Right lobe of liver (tissue), 6 donors: ENCODE results near the gene GFRA1. TPM values are rescaled to one million over a fixed set of nuclear protein-coding genes. Genes with fewer than 3 reads are reported as not detected.

Source experiments
- ATAC-seq, 4 donors: fragments of 200-7000 bp; cut with Tn5 transposase; one replicate each; pipeline ENCODE4 v1.9.1; 2020; ENCODE audit warnings: mild to moderate bottlenecking in 4 of 4, moderate library complexity in 4 of 4
- DNase-seq, 3 donors: peaks; one replicate each; pipeline ENCODE4 v3.0.0-alpha.2; 2020
- H3K27ac ChIP-seq, 3 donors: fragments of 200-600 bp; one replicate each; pipeline ENCODE4 v1.8.0; 2022
- H3K27me3 ChIP-seq, 2 donors: fragments of 200-600 bp; one replicate each; pipeline ENCODE4 v1.8.0; 2022
- H3K36me3 ChIP-seq, 4 donors: fragments of 200-600 bp; sonication (generic) in 1 of 4; one replicate each; pipeline versions ENCODE4 v1.5.1 to v1.8.0; 2017 to 2022; ENCODE audit warnings: control low read depth in 1 of 4
- H3K4me1 ChIP-seq, 4 donors: fragments of 200-600 bp; sonication (generic) in 1 of 4; one replicate each; pipeline versions ENCODE4 v1.5.1 to v1.8.0; 2017 to 2022; ENCODE audit warnings: control low read depth in 1 of 4
- H3K4me3 ChIP-seq, 3 donors: fragments of 200-600 bp; one replicate each; pipeline ENCODE4 v1.8.0; 2022
- H3K9me3 ChIP-seq, 4 donors: fragments of 200-600 bp; sonication (generic) in 1 of 4; one replicate each; pipeline versions ENCODE4 v1.5.1 to v1.8.0; 2017 to 2022; ENCODE audit warnings: control low read depth in 1 of 4
- POLR2A ChIP-seq: fragments of 450-650 bp; IDR thresholded peaks from one replicate; pipeline ENCODE4 v1.6.1; 2017; ENCODE audit warnings: antibody characterized with exemption, mild to moderate bottlenecking
- WGBS: methylation state at CpG from one replicate; pipeline ENCODE4 v1.1.6; 2018; ENCODE audit warnings: low coverage, low lambda C conversion rate; ENCODE audit not compliant: insufficient coverage; ENCODE audit errors: missing lambda C conversion rate; 5-methylcytosine and 5-hydroxymethylcytosine counted together
- intact Hi-C, 2 donors: fragments of 100-400 bp; cut with DNase I; formaldehyde crosslinking; loops; one replicate each; pipeline versions ENCODE4 v1.11.2 to v1.14.1; 2022
- total RNA-seq, 6 experiments: library from RNA; depleted of rRNA in 2 of 6; stranded (reverse); fragments of >200 nt in 2 of 6; fragmentation: NEBNext Ultra II Directional in 3 of 6; extraction: Animal tissue kit (Norgen Biotek cat#: 25700) in 3 of 6; gene quantifications; one replicate each; pipeline versions ENCODE4 v1.1.0 to v1.2.4, GENCODE V29; 2016 to 2023
- TF ChIP-seq, protein P1 (sequence below), 4 donors: fragments of 200-600 bp in 3 of 4; fragments of 450-650 bp in 1 of 4; IDR thresholded peaks; one replicate each; pipeline versions ENCODE4 v1.5.1 to v1.8.0; 2016 to 2022; ENCODE audit warnings: antibody characterized with exemption in 4 of 4, mild to moderate bottlenecking in 2 of 4
- donor health status: DM: no; HTN: yes; CAD: no.
- donor health status: DM: no; HTN: no; CAD: no.
- donor health status: DM: no; HTN: no; CAD: no.
- donor health status: DM: no; HTN: yes; CAD: no.
- donor health status: DM: no; HTN: yes; CAD: no.

Gene GFRA1
- total RNA-seq, 6 experiments from 2014 or later, result 17.9 to 67.8 (median 42.8) TPM

DNA sequence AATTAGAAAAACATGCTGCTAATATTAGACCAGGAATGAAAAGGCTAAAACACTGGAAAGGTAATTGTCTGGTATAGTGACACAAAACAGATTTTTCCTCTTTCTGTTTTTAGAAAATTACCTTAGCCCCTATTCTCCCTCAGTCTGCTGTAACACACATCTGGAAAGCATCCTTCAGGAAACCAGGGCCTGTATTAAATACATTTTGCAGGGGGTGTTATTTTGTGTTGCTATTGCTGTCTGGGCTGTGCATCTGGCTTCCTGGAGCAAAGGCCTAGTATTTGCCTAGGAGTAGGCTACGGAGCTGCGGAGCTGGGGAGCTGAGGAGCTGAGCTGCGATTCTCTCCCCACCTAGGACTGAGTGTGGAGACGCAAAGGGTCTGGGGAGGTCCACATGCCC, 169.3 kb downstream of the GFRA1 start:
- H3K4me1 ChIP-seq, result peaks cover 0 to 7% (median 2%) of the 10 kb centered on the region in 4 donors
- no peaks in the 10 kb centered on the region for H3K9me3 ChIP-seq
- WGBS, result 100% methylated on average over 3 of the region's 4 CpGs
- intact Hi-C loops, result no loop called here
- DNase-seq (no peak), ATAC-seq (no peak)
- H3K4me3 ChIP-seq, result no peak overlapping the region
- no peaks in the 10 kb centered on the region for H3K27me3 ChIP-seq
- TF ChIP-seq, protein P1, sequence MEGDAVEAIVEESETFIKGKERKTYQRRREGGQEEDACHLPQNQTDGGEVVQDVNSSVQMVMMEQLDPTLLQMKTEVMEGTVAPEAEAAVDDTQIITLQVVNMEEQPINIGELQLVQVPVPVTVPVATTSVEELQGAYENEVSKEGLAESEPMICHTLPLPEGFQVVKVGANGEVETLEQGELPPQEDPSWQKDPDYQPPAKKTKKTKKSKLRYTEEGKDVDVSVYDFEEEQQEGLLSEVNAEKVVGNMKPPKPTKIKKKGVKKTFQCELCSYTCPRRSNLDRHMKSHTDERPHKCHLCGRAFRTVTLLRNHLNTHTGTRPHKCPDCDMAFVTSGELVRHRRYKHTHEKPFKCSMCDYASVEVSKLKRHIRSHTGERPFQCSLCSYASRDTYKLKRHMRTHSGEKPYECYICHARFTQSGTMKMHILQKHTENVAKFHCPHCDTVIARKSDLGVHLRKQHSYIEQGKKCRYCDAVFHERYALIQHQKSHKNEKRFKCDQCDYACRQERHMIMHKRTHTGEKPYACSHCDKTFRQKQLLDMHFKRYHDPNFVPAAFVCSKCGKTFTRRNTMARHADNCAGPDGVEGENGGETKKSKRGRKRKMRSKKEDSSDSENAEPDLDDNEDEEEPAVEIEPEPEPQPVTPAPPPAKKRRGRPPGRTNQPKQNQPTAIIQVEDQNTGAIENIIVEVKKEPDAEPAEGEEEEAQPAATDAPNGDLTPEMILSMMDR (IDR thresholded peaks at IDR 0.05), result no peak
- no peak for TF ChIP-seq POLR2A
- H3K36me3 ChIP-seq, result no peaks in the 10 kb centered on the region
- H3K27ac ChIP-seq, result no peak overlapping the region

- Histone ChIP-seq H3K4me3 (no peak overlapping the region), H3K27me3 (no peaks in the 10 kb centered on the region), H3K27ac (no peak overlapping the region), H3K4me1 (no peaks in the 10 kb centered on the region), H3K9me3 (no peaks in the 10 kb centered on the region), H3K36me3 (no peaks in the 10 kb centered on the region)
- intact Hi-C loops, result no loop called here
- ATAC-seq, result no peak
- DNase-seq, result no peak
- WGBS, result 82% methylated on average over 5 of the region's 5 CpGs
- no peak for TF ChIP-seq POLR2A
- TF ChIP-seq, protein P1 (IDR thresholded peaks at IDR 0.05), result no peak
Measured at GRCh38 chr10:116101616-116102315, 171.2 kb downstream of the GFRA1 start.

- ATAC-seq (no peak), DNase-seq (no peak)
- Histone ChIP-seq H3K27me3 (no peaks in the 10 kb centered on the region), H3K36me3 (no peaks in the 10 kb centered on the region), H3K4me1 (no peaks in the 10 kb centered on the region), H3K27ac (no peak overlapping the region), H3K4me3 (no peak overlapping the region), H3K9me3 (no peaks in the 10 kb centered on the region)
- TF ChIP-seq POLR2A, result no peak
- TF ChIP-seq, protein P1 (IDR thresholded peaks at IDR 0.05), result no peak
- intact Hi-C loops, result no loop called here
- 92% methylated on average over 2 of the region's 3 CpGs for WGBS
Measured at GRCh38 chr10:116100984-116101383, 172.0 kb downstream of the GFRA1 start.

DNA sequence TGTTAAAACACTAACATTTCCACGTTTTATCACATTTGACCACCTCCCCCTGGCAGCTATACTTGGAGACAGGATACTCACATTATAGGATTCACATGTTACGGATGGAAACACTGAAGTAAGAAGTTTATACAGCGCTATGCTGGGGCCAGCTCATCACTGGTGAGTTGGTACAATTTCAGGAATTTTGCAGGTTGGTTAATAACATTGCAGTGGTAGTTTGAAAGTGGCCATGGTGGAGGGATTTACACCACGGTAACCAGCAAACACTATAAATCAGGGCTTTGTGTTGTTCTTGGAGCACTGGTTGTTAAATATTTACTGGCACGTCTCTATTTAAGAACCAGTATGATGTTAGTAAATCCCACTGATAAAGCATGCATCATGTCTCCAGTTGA, 174.0 kb downstream of the GFRA1 start:
- H3K4me3 ChIP-seq, result no peak overlapping the region
- TF ChIP-seq, protein P1 (IDR thresholded peaks at IDR 0.05), result no peak
- no peak for TF ChIP-seq POLR2A
- H3K27me3 ChIP-seq, result no peaks in the 10 kb centered on the region
- H3K9me3 ChIP-seq, result no peaks in the 10 kb centered on the region
- WGBS, result 61% methylated on average over 3 of the region's 5 CpGs
- H3K4me1 ChIP-seq, result no peaks in the 10 kb centered on the region
- intact Hi-C loops, result no loop called here
- no peak for ATAC-seq
- no peak overlapping the region for H3K27ac ChIP-seq
- H3K36me3 ChIP-seq, result no peaks in the 10 kb centered on the region
- DNase-seq, result no peak
